GM18873 (cell line): ENCODE data around the gene NTMT1.
"Not testable (repeated sequence)": the region's sequence is repeated elsewhere in the genome, so short reads cannot be mapped to it uniquely, and the experiment has no call there.

Source experiments
- ATAC-seq: cut with Tn5 transposase; IDR thresholded peaks from one replicate; pipeline ENCODE4 v1.9.1; 2021; ENCODE audit warnings: mild to moderate bottlenecking, moderate library complexity, moderate number of reproducible peaks; ENCODE audit not compliant: unreplicated experiment, low FRiP score

Gene NTMT1

DNA sequence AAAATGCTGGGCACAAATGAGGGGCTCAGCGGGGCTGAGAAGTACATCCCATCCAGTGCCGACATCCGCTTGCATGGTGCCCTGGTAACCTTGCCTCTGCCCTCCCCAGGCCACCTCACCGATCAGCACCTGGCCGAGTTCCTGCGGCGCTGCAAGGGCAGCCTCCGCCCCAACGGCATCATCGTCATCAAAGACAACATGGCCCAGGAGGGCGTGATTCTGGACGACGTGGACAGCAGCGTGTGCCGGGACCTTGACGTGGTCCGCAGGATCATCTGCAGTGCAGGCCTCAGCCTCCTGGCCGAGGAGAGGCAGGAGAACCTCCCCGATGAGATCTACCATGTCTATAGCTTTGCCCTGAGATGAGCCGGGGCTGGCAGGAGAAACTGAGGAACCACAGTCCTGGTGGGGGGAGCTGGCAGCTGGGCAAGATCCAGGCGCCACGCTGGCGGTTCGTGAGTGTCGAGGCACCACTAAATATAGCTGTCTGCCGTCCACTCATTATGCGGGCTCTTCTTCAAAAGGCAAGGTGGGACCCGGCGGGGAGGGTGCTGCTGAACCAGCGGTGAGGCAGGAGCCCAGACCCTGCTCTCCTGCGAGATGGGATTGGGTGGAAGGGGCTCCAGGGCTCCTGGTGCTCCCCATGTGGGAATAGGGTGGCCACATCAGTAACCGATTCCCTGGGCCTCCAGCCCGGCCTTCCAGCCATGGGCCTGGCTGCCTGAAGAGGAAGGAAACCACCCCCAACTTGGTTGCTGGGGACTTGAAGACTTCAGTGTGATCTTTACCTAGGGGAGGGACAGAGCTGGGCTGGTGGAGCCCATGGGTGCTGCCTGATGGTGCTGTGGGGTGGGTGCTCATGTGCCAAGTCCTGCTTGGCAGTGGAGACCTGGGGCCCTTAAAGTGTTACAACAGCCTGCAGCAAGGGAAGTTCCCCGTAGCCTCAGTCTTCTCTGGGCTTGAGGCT lies 9.4 kb downstream of the NTMT1 start:
- ATAC-seq: no peak

DNA sequence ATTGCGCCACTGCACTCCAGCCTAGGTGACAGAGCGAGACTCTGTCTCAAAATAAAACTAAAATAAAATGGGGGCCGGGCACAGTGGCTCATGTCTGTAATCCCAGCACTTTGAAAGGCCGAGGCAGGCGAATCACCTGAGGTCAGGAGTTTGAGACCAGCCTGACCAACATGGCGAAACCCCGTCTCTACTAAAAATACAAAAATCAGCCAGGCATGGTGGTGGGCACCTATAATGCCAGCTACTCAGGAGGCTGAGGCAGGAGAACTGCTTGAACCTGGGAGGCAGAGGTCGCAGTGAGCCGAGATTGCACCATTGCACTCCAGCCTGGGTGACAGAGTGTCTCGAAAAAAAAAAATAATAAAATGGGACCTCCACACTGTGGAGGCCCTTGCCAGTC lies 10.4 kb downstream of the NTMT1 start:
- not testable (repeated sequence) for ATAC-seq

- no peak for ATAC-seq
Observed at GRCh38 chr9:129637102-129637501, 11.1 kb downstream of the NTMT1 start.

- no peak for ATAC-seq
Observed at GRCh38 chr9:129637673-129638439, 11.9 kb downstream of the NTMT1 start.

DNA sequence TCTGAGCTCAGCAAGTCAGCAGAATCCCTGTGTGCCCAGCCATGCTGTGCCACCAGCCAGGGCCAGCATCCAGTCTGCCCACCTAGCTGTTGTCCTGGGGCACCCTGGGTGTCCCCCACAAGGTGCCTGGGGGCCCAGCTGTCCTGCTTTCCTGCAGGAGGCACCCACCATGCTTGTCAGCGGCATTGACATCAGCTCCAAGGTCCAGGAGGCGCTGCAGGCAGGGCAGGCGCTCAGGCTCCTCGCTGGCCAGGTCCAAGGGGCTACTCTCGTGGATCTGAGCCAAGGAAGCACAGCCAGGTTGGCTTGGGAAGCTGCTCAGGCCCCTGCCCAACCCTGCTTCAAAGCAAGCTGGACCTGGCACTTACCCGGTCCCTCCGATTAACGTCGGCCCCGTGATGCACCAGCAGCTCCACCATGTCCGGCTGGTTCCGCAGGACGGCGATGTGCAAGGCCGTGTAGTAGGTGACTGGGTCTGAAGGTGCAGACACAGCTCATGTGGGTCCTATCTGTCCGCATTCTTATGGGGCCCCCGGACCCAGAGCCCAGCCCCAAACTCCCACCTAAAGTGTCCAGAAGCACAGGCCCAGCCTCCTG lies 13.2 kb downstream of the NTMT1 start:
- ATAC-seq: no peak

DNA sequence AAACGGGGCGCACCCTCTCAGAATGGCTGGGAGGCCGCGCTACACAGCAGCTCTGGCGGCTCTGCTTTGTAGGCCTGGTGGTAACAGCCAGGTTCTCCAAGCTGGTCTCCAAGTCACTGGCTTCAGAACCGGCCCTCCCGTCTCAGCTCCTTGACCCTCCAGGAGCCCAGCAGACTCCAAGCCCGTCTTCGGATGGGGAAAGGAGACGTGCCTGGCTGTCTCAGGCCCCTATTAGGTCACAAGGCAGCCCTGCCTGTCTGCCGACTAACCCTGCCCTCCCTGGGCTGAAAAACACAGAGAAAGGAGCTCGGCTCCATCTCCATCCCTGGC lies 13.8 kb downstream of the NTMT1 start:
- no peak for ATAC-seq

DNA sequence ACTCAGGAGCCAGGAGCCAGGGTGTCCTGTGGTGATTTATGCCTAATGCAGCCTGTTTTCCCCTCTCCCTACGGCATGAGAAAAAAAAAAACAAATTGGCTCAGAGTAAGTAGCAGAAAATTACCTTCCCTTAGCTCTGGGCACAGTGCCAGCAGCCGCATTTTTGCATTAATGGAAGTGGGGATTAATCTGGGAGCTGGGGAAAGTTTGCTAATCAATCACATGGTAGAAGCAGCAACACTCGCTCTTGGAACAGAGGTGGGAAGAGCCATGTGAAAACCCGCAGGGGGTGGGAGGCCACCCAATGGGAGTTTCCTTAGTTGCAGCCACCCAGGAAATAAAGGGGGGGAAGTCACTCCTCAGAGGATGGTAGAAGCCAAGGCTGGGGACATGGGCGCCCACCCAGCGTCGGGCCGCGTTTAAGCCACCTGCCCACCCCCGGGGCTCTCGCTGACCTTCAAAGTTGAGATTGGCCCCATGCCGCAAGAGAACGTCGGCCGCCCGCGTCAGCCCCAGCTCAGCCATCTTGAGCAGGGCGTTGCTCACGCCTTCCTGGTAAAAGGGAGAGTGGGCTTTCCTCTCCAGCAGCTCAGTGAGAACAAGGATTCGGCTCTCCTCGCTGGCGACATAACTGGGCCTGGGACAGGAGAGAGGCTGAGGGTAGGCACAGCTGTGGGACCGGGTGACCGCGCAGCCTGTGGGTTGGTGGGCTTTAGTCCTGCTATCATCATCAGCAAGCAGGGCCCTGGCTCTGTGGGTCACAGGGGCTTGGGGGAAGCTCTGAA lies 14.3 kb downstream of the NTMT1 start:
- no peak for ATAC-seq

DNA sequence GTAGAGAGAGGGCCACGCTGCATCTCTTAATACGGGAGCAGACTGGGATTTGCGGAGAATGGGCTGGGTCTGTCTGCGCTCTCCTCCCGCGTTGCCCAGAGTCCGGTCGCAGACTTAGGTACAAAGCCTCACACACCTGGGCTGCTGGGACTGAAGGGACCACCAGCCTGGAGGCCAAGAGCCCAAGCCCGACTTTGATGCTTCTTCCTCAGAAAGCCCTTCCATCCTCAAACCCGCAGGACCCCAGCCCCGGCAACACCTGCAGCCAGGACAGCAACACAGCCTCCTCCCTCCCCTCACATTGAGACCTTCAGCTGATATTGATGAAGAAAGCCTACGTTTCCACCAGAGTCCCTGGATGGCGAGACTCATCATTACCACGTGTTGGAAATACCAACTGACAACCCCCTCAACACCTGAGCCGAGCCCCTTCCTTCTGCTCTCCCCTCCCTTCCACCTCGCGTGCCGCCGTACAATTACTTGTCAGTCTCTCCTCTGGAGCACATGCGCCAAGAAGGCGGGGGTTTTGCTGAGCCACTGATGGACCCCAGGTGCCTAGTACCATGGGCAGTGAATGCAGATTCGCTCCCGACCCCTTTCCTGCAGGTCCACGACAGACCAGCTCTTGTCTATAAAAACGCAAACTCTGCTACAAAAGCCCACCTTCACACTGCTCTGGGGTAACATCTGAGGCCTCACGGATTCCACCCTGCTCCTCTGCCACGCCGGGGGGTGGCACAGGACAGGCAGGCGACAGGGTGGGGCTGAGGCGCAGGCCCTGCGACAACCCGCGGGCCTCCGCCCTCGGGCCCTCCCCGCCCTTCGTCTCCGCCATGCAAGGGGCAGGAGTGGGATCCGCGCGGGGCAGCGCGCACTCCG lies 15.1 kb downstream of the NTMT1 start:
- no peak for ATAC-seq

DNA sequence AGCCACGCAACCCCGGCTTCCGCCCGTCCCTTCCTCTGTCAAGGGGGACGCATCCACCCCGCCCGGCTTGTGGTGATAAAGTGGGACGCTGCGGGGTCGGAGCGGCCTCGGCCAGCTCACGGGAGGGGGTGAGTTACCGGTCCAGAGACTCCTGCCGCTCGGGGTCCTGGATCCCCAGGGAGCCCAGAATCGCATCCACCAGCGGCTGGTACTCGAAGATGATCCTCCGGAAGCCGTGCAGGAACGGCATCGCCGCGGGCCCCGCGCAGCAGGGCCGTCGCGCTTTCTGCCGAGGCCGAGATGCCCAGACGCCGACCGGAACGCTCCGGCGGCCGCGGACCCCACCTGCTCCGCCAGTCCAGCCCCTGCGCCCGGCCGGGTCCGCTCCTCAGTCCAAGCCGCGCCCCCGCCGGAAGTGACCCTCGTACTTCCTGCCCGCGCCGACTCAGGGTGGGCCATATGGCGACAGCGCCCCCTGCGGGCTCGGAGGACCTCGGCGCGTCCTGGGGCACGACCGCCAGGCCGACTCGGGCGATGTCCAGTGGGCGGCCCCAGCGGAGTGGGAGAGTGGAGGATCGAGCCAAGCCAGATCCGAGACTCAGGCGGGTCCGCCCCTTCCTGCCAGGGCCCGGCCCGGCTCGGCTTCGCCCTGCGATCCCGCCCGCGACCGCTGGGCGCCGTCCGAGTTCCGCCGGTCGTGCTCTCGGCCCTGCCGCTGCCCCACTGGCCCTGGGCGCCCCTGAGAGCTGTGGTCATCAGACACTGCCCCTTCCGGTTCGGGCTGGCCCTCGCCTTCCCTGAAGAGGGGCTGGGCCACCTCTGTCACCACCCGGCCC lies 16.0 kb downstream of the NTMT1 start, which contains the start of gene ASB6:
TSS of gene ASB6 (minus strand) at position 402 of the 836 bp plus-strand sequence. CDS start at position 250, 152 bp downstream.
- peak; percentile 77 for ATAC-seq

- no peak for ATAC-seq
Observed at GRCh38 chr9:129643706-129644105, 17.7 kb downstream of the NTMT1 start.

DNA sequence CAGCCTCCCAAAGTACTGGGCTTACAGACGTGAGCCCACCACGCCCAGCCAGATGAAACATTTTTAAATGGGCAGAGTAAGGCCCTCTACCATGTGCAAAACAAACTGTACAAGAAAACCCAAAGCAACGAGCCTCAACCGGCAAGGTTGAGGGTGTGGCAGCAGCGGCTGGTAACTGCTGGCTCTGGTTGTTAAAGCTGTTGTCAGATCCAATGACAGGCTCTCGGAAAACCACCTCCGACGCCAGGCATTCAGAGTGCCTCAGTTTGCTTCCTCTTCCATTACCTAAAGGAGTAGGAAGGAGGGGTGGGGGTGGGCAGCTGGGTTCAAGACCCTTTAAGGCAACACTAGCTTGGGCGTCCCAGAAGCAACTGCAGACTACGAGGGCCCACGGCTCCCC lies 18.4 kb downstream of the NTMT1 start:
- no peak for ATAC-seq

- no peak for ATAC-seq
Observed at GRCh38 chr9:129644902-129645301, 18.9 kb downstream of the NTMT1 start.

- no peak for ATAC-seq
Observed at GRCh38 chr9:129646252-129646651, 20.3 kb downstream of the NTMT1 start.

- no peak for ATAC-seq
Observed at GRCh38 chr9:129646654-129647053, 20.7 kb downstream of the NTMT1 start.

- ATAC-seq: no peak
Observed at GRCh38 chr9:129647635-129648034, 21.7 kb downstream of the NTMT1 start.

GRCh38 chr9:129648092-129648763 lies 22.3 kb downstream of the NTMT1 start:
- no peak for ATAC-seq

DNA sequence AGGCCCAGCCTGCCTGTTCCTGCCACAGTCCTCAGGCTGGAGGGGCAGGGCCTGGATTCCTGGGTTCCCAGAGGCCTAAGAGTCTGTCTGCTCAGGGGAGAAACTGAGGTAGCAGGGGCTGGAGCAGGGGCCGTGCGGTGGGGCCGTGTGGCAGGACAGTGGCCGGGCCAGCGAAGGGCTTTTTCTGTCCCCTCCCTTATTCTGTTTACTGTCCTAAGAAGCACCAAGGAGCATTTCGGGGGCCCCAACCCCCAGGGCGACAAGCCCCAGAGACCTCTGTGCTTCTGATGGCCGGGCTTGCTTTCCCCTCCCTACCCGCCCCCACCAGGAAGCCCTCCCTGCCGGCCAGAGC lies 22.8 kb downstream of the NTMT1 start:
- no peak for ATAC-seq
